DND-41 (cell line): ENCODE results near the gene EML6.

Source experiments
- ATAC-seq: fragments of 200-7000 bp; cut with Tn5 transposase; 3 replicates; pipeline ENCODE4 v1.9.1; 2021; ENCODE audit warnings: low read depth; ENCODE audit not compliant: insufficient read depth
- DNase-seq: peaks from one replicate; pipeline ENCODE4 v3.0.0-alpha.2; 2020
- H2AFZ ChIP-seq: 2 replicates; pipeline ENCODE4 v1.6.0; 2012; ENCODE audit warnings: low read depth, low read length
- H3K27ac ChIP-seq: 2 replicates; pipeline ENCODE4 v1.5.1; 2012; ENCODE audit warnings: low read length, inconsistent platforms
- H3K27me3 ChIP-seq: fragments of 200-600 bp; sonication (generic); 2 replicates; pipeline ENCODE4 v1.6.0; 2012; ENCODE audit warnings: low read length, mild to moderate bottlenecking, inconsistent platforms; ENCODE audit not compliant: insufficient read depth, poor library complexity
- H3K36me3 ChIP-seq: 2 replicates; pipeline ENCODE4 v1.5.1; 2012; ENCODE audit warnings: low read length, inconsistent platforms; ENCODE audit not compliant: insufficient read depth
- H3K4me1 ChIP-seq: 2 replicates; pipeline ENCODE4 v1.5.1; 2012; ENCODE audit warnings: mild to moderate bottlenecking, low read length; ENCODE audit not compliant: insufficient read depth
- H3K4me2 ChIP-seq: 2 replicates; pipeline ENCODE4 v1.6.0; 2012; ENCODE audit warnings: mild to moderate bottlenecking, moderate library complexity, low read length, inconsistent platforms; ENCODE audit not compliant: insufficient read depth
- H3K4me3 ChIP-seq, 2 experiments: fragments of 200-600 bp in 1 of 2; shearing (Covaris generic) in 1 of 2; 2 replicates each; pipeline ENCODE4 v1.5.1; 2012 to 2016; ENCODE audit warnings: inconsistent platforms in 2 of 2, low read length in 2 of 2, mild to moderate bottlenecking in 2 of 2, low read depth in 1 of 2, moderate library complexity in 1 of 2
- H3K79me2 ChIP-seq: 2 replicates; pipeline ENCODE4 v1.6.0; 2012; ENCODE audit warnings: low read length, inconsistent platforms; ENCODE audit not compliant: insufficient read depth
- H3K9ac ChIP-seq: 2 replicates; pipeline ENCODE4 v1.6.0; 2012; ENCODE audit warnings: low read depth, mild to moderate bottlenecking, inconsistent platforms, low read length, moderate library complexity
- H3K9me3 ChIP-seq: 2 replicates; pipeline ENCODE4 v1.5.1; 2012; ENCODE audit warnings: low read length, moderate library complexity, mild to moderate bottlenecking, inconsistent platforms; ENCODE audit not compliant: insufficient read depth, severe bottlenecking
- H4K20me1 ChIP-seq: 2 replicates; pipeline ENCODE4 v1.6.0; 2012; ENCODE audit warnings: low read length; ENCODE audit not compliant: insufficient read depth
- EZH2 ChIP-seq: IDR thresholded peaks from 3 replicates; pipeline ENCODE4 v1.6.1; 2012; ENCODE audit warnings: borderline replicate concordance, low read depth, mild to moderate bottlenecking, moderate library complexity, low read length, inconsistent platforms; ENCODE audit not compliant: severe bottlenecking
- TF ChIP-seq, protein P1 (sequence below): IDR thresholded peaks from 2 replicates; pipeline ENCODE4 v1.5.1; 2012; ENCODE audit warnings: borderline replicate concordance, low read length, moderate library complexity, mild to moderate bottlenecking; ENCODE audit not compliant: poor library complexity, severe bottlenecking; ENCODE audit errors: extremely low read depth

EML6 gene

GRCh38 chr2:54699665-54700064 is 23.8 kb upstream of the EML6 start:
- H3K36me3 ChIP-seq = no peaks in the 10 kb centered on the region
- no peaks in the 10 kb centered on the region for H3K4me1 ChIP-seq
- no peaks in the 10 kb centered on the region for H3K79me2 ChIP-seq
- TF ChIP-seq, protein P1, sequence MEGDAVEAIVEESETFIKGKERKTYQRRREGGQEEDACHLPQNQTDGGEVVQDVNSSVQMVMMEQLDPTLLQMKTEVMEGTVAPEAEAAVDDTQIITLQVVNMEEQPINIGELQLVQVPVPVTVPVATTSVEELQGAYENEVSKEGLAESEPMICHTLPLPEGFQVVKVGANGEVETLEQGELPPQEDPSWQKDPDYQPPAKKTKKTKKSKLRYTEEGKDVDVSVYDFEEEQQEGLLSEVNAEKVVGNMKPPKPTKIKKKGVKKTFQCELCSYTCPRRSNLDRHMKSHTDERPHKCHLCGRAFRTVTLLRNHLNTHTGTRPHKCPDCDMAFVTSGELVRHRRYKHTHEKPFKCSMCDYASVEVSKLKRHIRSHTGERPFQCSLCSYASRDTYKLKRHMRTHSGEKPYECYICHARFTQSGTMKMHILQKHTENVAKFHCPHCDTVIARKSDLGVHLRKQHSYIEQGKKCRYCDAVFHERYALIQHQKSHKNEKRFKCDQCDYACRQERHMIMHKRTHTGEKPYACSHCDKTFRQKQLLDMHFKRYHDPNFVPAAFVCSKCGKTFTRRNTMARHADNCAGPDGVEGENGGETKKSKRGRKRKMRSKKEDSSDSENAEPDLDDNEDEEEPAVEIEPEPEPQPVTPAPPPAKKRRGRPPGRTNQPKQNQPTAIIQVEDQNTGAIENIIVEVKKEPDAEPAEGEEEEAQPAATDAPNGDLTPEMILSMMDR = no peak
- TF ChIP-seq EZH2 = no peak
- H2AFZ ChIP-seq = no peak overlapping the region
- H3K27me3 ChIP-seq = no peaks in the 10 kb centered on the region
- H3K27ac ChIP-seq = no peak overlapping the region
- no peak overlapping the region for H3K9ac ChIP-seq
- H3K4me2 ChIP-seq = no peak overlapping the region
- DNase-seq (no peak), ATAC-seq (no peak)
- H4K20me1 ChIP-seq = no peaks in the 10 kb centered on the region
- no peaks in the 10 kb centered on the region for H3K9me3 ChIP-seq
- H3K4me3 ChIP-seq = no peak overlapping the region

- Histone ChIP-seq H3K27me3 (no peaks in the 10 kb centered on the region), H3K4me3 (no peak overlapping the region), H3K4me2 (no peak overlapping the region), H3K36me3 (no peaks in the 10 kb centered on the region), H4K20me1 (no peaks in the 10 kb centered on the region), H3K79me2 (no peaks in the 10 kb centered on the region), H3K4me1 (no peaks in the 10 kb centered on the region), H3K27ac (no peak overlapping the region), H2AFZ (no peak overlapping the region), H3K9me3 (no peaks in the 10 kb centered on the region), H3K9ac (no peak overlapping the region)
- TF ChIP-seq EZH2 = no peak
- TF ChIP-seq, protein P1 = no peak
- ATAC-seq (no peak), DNase-seq (no peak)
Observed at GRCh38 chr2:54701029-54701428, 22.4 kb upstream of the EML6 start.

DNA sequence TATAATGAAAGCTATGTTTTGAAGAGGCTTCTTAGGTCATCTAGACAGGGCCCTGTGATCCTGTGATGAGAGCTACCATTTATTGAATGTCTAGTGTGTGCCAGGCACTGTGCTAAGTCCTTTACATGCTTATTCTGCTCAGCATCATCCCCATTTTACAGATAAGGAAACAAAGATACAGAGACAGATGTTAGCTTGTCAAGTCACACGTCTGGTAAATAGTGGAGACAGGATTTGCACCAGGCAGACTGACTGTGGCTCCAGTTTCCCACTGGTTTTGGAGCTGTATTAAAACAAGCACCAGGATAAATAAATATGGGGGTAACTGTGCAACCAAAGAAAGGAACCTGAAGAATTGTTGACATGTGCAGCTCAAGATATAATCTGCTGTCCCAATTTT is 19.2 kb upstream of the EML6 start:
- DNase-seq (no peak), ATAC-seq (0 out of 3 replicates have a peak, but pooled peaks have one; percentile 33)
- Histone ChIP-seq H3K4me1 (no peaks in the 10 kb centered on the region), H3K27me3 (no peaks in the 10 kb centered on the region), H3K9ac (no peak overlapping the region), H4K20me1 (no peaks in the 10 kb centered on the region), H3K27ac (no peak overlapping the region), H3K4me3 (no peak overlapping the region), H3K4me2 (no peak overlapping the region), H3K36me3 (no peaks in the 10 kb centered on the region), H3K9me3 (no peaks in the 10 kb centered on the region), H3K79me2 (no peaks in the 10 kb centered on the region), H2AFZ (no peak overlapping the region)
- no peak for TF ChIP-seq EZH2
- TF ChIP-seq, protein P1 = no peak
